Dermis lymphatic vessel endothelial cell (primary cell): ENCODE data around the gene LMBR1. TPM values are rescaled to one million over a fixed set of nuclear protein-coding genes. Genes with fewer than 3 reads are reported as not detected.

Source experiments
- total RNA-seq: library from RNA; depleted of rRNA; stranded (reverse); fragments of >200 nt; gene quantifications from 2 replicates; pipeline ENCODE4 v1.2.1, GENCODE V29; 2014

LMBR1 gene, protein sequence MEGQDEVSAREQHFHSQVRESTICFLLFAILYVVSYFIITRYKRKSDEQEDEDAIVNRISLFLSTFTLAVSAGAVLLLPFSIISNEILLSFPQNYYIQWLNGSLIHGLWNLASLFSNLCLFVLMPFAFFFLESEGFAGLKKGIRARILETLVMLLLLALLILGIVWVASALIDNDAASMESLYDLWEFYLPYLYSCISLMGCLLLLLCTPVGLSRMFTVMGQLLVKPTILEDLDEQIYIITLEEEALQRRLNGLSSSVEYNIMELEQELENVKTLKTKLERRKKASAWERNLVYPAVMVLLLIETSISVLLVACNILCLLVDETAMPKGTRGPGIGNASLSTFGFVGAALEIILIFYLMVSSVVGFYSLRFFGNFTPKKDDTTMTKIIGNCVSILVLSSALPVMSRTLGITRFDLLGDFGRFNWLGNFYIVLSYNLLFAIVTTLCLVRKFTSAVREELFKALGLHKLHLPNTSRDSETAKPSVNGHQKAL
- total RNA-seq, result 137 and 180 TPM in 2 replicates

DNA sequence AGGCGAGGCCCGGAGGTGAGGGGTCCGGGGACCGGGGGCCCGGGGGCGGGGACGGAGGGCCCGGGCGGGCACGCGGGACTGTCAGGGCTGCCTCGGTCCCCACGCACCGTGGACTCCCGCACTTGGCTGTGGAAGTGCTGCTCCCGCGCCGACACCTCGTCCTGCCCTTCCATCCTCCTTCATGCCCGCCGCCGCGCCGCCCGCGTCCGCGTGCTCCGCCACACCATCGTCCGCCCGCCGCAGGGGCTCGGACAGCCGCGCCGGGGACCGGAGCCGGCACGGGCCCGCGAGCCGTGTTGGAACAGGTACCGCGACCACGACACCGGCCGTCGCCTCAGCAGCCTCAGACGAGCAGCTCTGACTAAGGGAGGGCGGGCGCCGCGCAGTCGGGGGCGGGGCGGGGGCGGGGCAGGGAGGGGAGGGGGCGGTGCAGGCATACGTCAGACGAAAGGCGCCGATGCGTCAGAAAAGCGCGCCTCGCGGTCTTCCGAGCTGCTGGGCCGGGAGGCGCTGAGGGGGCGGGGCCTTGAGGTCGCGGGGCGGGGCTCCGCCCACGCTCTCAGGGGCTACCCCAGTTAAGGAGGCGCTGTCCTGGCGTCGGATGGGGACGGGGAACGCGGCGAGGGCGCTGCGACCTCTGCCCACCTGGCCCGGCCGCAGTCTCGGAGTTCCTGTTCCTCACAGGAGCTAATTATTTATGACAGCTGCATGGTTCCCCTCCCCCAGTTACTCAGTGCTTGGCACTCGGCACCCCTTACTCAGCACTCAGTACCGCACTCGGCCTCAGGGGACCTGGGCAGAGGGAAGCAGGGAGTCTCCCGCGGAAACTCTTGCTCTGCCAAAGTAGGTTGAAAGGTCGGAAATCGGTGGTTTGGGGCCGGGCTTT, at the start of gene LMBR1:
Gene LMBR1 (minus strand): TSS at position 363 of the 886 bp plus-strand sequence. CDS start 190 bp downstream, at position 173.

DNA sequence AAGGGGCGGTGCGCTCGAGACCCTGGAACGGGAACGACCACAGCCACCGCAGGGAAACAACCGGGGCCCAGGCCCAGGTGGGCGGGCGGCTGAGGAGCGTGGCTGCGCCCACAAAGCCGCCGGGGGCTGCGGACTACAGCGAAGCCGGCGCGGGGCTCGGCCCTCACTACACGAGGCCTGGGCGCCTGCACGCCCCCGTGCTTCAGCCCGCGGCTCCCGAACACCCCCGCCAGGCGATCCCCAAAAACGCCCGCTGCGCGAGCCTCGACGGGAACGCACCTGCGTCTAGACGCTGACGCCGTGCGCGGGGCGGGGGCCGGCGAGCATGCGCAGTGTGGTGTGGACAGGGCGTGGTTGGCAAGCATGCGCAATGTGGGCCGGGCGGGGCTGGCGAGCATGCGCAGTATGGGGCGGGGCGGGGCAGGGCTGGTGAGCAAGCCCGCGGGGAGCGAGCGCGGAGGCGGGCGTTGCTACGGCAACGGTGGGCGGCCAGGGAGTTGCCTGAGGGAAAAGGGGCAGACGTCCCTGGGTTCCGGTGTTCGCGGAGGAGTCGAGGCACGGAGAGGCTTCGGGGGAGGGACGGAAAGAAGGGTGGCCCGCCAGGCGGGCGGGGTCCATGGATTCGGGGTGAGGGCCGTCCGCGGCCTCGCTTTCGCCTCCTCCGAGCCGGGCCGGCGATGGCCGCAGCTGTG, 252.6 kb downstream of the LMBR1 start, which contains the start of gene RNF32:
Gene RNF32 (plus strand): TSS at position 518 of the 692 bp plus-strand sequence. CDS start 3,104 bp downstream, outside the sequence.

Other genes with a start within 250 kb of the LMBR1 start
- 11.6 and 15.9 TPM in 2 replicates for gene NOM1, start 56.5 kb upstream of the LMBR1 start, total RNA-seq
- gene MNX1, start 117.5 kb upstream of the LMBR1 start, total RNA-seq, result not detected in 2 replicates
- gene UBE3C, start 245.7 kb upstream of the LMBR1 start, total RNA-seq, result 80.9 and 82.9 TPM in 2 replicates